ENCODE results near the gene ERBB4.

The ERBB4 gene

DNA sequence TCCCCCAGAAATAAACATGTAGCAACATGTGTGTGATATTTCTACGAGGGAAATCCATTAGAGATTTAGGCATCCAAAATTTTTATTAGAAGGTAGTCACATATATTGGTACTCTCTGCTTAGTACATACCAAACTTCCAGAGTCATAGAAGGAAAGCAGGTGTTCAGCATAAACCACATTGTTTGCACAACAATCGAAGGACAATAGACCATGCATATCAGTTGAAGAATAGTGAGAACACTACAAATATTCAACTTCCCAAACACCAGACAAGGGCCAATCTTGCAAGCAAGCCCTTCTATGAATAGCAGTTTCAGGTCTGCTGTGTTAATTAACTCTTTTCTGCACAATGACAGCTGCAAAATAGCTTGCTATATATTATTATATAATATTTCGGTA is 702.2 kb downstream of the ERBB4 start:
- DNase-seq (ENCODE audit: low read depth in 2 of 2), result no peak

- DNase-seq (ENCODE audit: low read depth in 2 of 2), result no peak
Observed at GRCh38 chr2:211835695-211836094, 702.9 kb downstream of the ERBB4 start.

DNA sequence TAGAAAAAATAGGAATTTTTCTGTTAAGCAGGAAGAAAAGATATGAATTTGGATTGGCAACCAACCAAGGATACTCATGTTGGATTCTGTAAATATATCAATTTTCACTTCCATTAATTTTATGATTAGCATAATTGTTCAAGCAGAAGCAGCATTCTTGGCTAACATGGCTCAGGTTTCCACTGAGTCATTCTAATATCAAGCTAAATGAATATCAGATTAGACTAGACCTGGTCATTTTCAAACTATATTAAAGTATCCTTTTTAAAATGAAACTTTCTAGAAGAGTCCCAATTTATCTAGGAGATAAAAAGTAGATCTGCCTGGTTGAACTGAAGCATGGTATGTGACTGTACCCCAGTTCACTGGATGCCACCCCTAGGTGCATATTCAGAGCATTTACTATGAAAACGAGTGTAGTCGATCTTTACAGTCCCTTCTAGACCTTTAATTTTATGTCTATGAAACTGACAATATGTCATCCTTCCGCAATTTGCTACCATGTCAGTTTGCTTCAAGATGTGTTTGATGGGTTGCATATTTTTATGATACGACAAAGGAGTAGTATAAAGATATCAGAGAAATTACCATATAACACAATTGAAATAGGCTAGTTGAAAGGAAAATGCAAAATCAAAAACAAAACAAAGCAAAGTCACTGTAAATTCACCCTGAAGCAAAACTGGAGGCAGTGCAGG is 704.9 kb downstream of the ERBB4 start:
- no peak for DNase-seq (ENCODE audit: low read depth in 2 of 2)

DNA sequence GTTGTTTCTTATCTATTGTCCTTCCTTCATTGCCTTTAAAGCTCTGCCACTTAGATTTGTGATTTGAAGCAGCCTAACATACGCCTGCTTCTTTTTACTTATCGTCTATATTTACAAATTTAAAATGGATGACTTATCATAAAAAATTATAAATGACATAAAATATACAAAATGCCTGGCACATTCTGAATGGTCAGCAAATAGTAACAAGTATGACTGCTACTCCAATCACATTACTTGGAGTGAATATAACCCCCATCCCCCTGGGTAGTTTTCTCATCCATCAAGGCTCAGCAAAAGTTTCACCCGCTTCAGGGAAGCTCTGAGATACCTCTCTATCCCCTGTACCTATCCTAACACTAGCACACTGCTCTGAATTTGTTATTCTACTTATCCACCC is 708.9 kb downstream of the ERBB4 start:
- no peak for DNase-seq (ENCODE audit: low read depth in 2 of 2)

DNA sequence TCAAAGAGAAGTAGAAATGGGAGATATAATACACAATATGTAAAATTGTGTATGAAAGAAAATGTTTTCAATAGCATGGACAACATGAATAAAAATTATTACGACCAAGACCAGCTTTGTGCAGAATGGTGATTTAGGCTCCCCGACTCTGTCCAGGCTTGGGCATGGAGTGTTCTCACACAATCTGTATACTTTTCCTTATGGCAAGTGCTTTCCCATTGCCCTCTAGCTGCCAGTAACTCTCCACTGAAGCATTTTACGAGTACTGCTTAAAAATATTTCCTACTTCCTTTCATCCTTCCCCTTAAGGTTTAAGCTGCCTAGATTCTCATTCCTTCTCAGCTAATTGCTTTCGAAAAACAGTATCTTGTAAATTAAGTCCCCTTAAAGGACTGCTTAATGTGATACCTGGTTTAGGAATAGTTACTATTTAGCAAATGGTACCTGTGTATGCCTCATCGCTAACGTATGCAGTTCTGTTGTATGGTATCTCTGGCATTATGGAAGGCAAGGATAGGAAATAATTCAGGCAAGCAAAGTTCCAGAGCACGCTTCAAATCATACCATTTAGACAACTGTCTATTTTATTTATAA is 714.6 kb downstream of the ERBB4 start:
- DNase-seq (ENCODE audit: low read depth in 2 of 2), result no peak

GRCh38 chr2:211822686-211823335 is 715.8 kb downstream of the ERBB4 start:
- DNase-seq (ENCODE audit: low read depth in 2 of 2), result no peak

- no peak for DNase-seq (ENCODE audit: low read depth in 2 of 2)
Observed at GRCh38 chr2:211816754-211817153, 721.8 kb downstream of the ERBB4 start.

- DNase-seq (ENCODE audit: low read depth in 2 of 2), result no peak
Observed at GRCh38 chr2:211812587-211812986, 726.0 kb downstream of the ERBB4 start.

DNA sequence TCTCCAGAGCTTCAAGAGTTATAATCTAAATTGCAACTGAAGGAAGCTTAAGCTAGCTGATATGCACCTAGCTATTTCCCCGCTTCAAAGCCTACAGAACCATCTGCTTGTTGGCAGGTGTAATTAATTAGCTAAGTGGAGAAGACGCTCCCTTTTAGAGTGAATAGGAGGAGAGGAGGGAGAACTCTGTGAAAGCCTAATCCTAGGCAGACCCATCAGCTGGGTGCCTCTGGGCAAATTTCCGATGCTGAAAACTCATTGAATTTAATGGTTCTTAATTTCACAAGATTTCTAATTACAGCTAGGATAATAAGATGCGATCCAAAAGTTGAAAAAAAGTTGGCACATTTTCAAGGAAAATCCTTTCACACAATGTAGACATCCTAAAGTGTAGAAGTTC is 735.9 kb downstream of the ERBB4 start:
- no peak for DNase-seq (ENCODE audit: low read depth in 2 of 2)

DNA sequence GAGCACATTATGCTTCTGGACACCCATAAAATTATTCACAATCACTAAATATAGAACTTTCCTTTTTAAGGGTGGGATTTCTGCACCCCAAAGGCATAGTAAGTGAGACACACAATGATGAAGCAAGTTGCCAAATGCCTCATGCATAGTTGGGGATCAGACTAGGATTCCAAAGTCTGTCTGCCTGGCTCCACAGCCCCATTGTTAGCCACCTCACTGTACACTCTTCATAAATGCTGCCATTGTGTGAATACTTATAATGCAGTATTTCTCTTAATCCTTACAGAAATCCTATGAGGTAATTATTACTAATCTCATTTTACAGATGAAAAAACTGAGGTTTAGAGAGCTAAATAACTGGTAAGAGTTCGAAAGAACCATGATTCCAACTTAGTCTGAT is 738.6 kb downstream of the ERBB4 start:
- DNase-seq (ENCODE audit: low read depth in 2 of 2), result no peak

DNA sequence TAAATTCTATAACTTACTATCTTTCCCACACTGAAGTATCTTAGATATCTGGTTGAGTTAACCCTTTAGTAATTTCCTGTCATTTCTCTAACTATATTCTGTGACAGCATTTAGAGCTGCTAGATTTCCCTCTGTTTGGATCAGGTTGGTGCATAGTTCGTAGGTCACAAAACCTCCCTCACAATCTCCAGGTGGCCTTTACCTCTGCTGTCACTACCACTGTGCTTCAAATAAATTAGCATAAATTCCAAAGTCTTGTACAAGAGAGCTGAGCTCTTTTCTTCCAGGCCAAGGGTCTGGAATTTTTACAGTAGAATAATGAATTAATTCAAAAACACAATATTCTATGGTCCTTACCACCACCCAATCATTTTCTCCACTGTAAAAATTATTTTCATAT is 739.7 kb downstream of the ERBB4 start:
- DNase-seq (ENCODE audit: low read depth in 2 of 2), result no peak

GRCh38 chr2:211793690-211794089 is 744.9 kb downstream of the ERBB4 start:
- DNase-seq (ENCODE audit: low read depth in 2 of 2), result no peak

DNA sequence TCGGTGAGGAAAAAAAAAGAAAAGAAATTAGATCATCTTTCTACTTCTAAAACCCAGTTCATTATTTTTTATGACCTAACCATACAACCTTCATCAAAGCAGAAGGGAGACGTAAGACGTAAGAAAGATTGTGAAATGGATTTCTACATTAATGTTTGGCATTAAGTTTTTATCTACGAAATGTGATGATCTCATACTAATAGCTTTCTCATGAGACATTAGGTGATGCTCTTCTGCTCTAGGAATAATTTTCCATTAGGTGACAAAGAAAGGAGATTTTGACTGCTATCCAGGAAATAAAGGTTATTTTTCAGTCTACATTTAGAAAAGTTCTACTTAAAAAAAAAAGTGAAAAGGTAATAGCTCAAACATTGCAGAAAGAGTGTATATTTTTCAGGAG is 748.6 kb downstream of the ERBB4 start:
- DNase-seq (ENCODE audit: low read depth in 2 of 2), result no peak

DNA sequence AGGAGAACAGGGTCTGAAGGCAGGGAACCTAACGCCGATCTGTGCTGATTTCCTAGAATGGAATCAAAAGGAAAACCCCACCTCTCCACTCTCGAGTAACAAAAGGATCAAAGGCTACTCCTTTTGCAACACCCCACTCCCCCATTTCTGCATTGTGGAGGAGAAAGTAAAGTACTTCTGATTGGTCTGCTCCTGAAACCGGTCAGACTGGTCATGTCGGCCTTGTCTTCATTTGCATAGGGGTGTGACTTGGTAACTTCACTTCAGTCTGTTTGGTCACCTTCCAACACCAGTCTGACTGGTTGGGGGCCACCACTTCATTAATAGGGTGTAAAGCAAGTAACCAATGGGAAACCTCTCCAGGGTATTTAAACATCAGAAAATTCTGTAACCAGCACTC is 771.9 kb downstream of the ERBB4 start:
- no peak for DNase-seq (ENCODE audit: low read depth in 2 of 2)

DNA sequence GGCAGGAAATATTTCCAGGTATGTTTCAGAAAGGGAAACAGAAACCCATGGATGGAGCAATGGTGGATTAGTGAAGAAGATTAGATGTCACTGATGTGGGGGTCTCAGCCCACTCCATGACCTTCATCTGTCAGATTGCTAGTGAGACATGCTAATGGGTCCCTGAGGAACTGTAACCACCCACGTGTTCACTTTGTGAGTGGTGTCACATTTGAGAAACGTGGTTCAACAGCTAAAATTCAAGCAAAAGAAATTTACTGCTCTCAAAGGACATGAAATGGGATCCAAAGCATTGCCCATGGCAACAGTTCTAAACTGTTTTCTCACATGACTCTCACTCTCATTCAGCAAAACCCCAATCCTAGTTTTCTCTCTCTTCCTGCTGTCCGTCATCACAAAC is 776.1 kb downstream of the ERBB4 start:
- no peak for DNase-seq (ENCODE audit: low read depth in 2 of 2)

DNA sequence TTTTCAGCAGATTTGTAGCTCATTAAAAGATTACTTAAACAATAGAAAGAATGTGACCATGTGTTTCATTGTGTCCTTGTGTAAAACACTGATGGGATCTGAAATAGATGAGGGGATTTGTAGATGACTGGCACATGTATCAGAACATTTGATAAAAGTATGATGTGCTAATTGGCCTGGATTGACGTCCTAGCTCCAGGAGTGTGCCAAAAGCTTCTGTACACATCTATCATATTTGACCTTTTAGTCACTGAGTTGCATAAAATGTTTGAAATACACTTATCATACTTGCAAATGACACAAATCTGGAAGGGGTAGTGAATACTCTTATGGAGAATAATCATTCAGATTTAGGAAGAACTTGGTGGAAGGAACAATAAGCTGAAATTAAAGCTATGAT is 778.5 kb downstream of the ERBB4 start:
- DNase-seq (ENCODE audit: low read depth in 2 of 2), result no peak

DNA sequence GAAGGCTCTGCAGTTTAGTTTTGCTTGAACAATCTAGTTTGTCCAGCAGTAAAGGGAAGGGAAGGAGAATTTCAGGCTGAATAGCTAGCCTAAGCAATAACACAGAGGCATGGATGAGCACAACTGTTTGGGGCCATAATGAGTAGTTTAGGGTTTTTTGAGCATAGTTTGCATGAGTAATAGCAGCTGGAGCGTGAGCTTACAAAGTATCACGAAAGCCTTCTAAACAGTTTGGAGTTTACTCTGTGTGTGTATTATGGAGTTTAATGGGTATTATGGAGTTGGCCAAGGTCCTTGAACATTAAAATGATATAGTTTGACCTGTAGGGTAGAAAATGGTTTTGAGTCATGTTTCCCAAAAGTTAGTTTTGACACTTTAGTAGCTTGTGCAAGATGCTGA is 782.3 kb downstream of the ERBB4 start:
- DNase-seq (ENCODE audit: low read depth in 2 of 2), result no peak

DNA sequence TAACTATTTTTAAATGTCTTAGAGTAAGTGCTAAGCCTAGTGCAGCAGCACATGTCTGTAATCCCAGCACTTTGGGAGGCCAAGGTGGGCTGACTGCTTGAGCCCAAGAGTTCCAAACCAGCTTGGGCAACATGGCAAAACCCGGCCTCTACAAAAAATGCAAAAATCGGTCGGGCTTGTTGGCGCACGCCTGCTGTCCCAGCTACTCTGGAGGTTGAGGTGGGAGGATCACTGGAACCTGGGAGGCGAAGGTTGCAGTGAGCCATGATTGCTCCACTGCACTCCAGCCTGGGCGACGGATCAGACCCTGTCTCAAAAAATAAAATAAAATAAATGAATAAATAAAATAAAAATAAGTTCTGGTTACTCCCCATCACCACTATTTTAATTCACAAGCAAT is 783.4 kb downstream of the ERBB4 start:
- DNase-seq (ENCODE audit: low read depth in 2 of 2), result no peak

GRCh38 chr2:211751848-211752247 is 786.8 kb downstream of the ERBB4 start:
- no peak for DNase-seq (ENCODE audit: low read depth in 2 of 2)

- DNase-seq (ENCODE audit: low read depth in 2 of 2), result no peak
Observed at GRCh38 chr2:211748339-211748738, 790.3 kb downstream of the ERBB4 start.

- peak; percentile 5 to 10 for DNase-seq (ENCODE audit: low read depth in 2 of 2)
Observed at GRCh38 chr2:211745295-211746097, 793.1 kb downstream of the ERBB4 start.

GRCh38 chr2:211744379-211744778 is 794.2 kb downstream of the ERBB4 start:
- no peak for DNase-seq (ENCODE audit: low read depth in 2 of 2)

DNA sequence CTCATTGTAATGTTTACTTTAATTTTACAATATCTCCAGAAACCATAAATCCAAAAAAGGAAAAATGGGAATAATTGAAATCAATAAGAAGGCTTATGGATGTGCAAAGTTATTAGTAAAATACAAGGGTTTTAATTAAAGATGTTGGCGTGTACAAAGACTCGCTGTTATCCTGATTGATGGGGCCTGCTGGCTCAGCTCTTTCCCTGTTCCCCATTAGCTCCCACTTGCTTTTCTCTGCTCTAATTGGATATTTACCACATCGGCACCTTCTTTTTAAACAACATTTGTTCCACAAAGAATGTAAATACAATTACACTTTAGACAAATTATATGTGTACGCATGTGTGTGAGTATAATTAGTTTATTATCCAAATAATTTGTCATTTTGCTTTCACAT is 796.6 kb downstream of the ERBB4 start:
- DNase-seq (ENCODE audit: low read depth in 2 of 2), result no peak
